ENCODE results near the gene KYAT1.

KYAT1 gene

GRCh38 chr9:128908372-128908771 lies 26.6 kb upstream of the KYAT1 start:
- no peak for DNase-seq (ENCODE audit: low read depth)

- no peak for DNase-seq (ENCODE audit: low read depth)
Measured at GRCh38 chr9:128906741-128907140, 25.0 kb upstream of the KYAT1 start.

DNA sequence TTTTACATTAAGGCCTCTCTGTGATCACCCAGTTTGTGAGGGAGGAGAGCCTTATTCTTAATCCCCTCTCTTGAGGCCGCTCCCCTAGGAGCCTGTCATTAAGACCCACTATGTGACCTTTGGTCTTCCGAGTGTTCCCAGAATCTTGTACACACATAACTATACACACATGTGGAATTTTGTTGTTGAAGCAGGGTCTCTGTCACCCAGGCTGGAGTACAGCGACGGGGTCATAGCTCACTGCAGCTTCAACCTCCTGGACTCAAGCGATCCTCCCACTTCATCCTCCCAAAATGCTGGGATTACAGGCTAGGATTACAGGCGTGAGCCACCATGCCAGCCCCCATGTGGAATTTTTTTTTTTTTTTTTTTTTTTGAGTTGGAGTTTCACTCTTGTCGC lies 24.2 kb upstream of the KYAT1 start:
- DNase-seq (ENCODE audit: low read depth), result no peak

DNA sequence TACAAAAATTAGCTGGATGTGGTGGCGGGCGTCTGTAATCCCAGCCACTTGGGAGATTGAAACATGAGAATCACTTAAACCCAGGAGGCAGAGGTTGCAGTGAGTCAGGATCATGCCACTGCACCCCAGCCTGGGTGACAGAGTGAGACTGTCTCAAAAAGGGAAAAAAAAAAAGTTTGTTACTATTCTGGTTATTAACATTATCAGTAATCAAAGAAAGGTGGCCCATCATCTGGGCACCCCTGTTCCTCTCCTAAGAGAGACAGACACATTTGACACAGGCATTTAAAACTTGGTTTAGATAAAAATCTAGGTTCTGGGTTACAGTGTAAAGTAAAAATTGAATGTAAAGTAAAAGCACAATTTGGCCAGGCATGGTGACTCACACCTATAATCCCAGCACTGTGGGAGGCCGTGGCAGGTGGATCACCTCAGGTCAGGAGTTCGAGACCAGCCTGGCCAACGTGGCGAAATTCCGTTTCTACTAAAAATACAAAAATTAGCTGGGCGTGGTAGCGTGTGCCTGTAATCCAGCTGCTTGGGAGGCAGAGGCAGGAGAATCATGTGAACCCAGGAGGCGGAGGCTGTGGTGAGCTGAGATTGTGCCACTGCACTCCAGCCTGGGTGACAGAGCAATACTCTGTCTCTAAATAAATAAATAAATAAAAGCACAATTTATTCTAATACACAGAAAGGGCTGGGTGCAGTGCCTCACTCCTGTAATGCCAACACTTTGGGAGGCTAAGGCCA lies 22.3 kb upstream of the KYAT1 start:
- no peak for DNase-seq (ENCODE audit: low read depth)

DNA sequence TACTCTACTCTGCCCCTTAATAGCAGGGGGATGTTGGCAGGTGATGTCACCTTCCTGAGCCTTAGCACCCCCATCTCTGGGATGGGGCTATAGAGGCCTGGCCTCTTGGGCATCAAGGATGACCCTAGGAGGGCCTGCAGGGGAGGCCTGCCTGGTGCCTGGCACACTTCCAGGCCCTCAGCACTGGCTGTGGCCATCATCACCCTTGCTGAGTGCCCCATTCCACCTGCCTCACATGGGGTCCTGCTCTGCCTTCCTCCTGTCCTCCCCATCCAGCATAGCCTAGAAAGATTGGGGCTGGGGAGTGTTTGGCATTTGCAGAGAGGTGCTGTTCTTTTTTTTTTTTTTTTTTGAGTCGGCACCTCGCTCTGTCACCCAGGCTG lies 21.3 kb upstream of the KYAT1 start:
- no peak for DNase-seq (ENCODE audit: low read depth)

GRCh38 chr9:128902351-128903078 lies 20.8 kb upstream of the KYAT1 start:
- DNase-seq (ENCODE audit: low read depth), result no peak

DNA sequence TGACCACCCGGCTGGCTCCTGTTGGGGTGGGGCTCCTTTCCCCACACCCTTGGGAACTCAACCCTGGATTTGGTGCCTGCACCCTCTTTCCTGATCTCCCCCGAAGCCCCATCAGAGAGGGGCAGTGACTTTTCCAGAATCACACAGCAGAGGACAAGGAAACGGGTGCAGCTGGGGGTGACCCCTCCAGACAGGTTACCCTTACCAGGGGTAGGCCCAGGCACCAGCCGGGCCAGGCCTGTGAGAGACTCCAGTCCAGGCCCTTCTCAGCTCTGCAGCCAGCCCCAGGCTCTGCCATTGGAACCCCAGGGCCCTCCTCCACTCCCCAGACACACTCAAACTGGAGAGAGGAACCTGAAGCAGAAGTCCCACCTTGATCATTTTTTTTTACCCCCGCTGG lies 20.1 kb upstream of the KYAT1 start:
- no peak for DNase-seq (ENCODE audit: low read depth)

- DNase-seq (ENCODE audit: low read depth), result no peak
Measured at GRCh38 chr9:128901379-128901778, 19.6 kb upstream of the KYAT1 start.

DNA sequence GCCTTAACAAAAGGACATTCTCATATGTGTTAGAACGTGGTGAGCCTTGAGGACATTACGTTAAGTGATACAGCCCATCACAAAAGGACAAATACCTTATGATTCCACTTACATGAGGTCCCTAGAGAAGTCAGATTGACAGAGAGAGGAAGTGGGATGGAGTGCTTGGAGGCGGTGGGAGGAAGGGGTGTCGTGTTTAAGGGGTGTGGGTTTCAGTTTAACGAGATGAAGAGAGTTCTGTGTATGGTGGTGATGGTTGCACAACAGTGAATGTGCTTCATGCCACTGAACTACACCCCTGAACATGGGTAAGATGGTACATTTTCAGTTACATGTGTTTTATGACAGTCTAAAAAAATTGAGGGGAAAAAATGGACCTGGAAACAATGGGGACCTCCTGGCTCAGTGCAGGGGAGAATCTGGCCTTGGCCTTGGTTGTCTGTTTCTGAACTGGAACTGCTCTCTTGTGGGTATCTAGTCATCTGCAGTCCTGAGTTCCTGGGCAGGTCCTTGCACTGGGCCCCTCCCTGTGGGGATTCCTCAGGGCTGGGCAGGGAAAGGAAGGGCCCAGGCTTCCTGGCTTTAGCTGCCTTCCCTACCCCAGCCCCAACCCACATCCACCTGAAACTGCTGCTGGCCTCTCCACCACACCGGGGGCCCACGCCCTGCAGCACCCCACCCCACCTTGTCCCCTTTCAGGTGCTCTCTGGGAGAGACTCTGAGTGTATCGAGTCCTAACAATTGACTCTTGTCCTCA lies 18.0 kb upstream of the KYAT1 start:
- no peak for DNase-seq (ENCODE audit: low read depth)

- no peak for DNase-seq (ENCODE audit: low read depth)
Measured at GRCh38 chr9:128898845-128899565, 17.3 kb upstream of the KYAT1 start.

DNA sequence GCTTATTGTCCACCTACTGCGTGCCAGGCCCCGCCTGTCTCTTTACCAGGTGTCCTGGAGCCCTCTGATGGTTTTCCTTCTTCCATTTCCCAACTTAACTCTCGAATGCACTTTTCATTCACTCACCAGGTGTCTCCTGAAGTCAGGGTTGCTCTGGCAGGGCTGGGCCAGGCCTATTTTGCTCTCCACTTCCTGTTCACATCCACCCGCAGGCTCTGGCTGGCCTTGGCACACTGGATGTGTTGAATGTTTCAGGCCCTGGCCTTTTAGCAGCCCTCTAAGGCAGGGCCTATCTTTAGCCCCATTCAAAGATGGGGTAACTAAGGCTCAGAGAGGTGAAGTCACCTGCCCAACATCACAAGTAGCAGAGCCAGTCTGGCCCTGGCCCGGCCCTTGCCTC lies 16.6 kb upstream of the KYAT1 start:
- no peak for DNase-seq (ENCODE audit: low read depth)

GRCh38 chr9:128895556-128895955 lies 13.8 kb upstream of the KYAT1 start:
- DNase-seq (ENCODE audit: low read depth), result no peak

DNA sequence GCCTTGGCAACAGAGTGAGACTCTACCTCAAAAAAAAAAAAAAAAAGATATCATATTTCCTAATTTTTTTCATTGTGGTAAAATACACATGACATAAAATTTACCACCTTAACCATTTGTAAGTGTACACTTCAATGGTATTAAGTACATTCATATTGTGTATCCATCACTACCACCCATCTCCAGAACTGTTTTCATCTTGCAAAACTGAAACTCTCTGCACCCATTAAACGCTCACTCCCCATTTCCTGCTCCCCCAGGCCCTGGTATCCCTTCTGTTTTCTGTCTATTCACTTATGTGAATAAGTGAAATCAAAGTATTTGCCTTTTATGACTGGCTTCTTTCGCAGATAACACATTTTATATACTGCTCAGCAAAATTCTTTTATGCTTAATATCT lies 13.0 kb upstream of the KYAT1 start:
- DNase-seq (ENCODE audit: low read depth), result no peak

DNA sequence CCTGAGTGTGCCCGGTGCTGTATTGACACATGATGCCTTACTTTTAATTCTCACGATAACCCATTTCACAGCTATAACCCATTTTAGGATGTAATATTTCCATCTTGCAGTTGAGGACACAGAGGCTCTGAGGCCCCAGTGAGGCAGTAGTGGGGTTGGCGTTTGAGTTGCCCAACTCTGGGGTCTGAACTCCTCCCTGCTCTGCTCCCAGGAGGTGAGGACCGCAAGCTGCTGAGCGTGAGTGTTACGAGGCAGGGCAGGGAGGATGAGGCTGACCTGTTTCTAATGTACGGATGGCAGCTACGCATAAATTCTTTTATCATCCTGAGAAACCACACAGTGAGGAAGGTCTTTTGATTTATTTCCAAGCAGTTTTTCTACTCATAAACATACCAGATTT lies 11.6 kb upstream of the KYAT1 start:
- no peak for DNase-seq (ENCODE audit: low read depth)

GRCh38 chr9:128892221-128892921 lies 10.6 kb upstream of the KYAT1 start:
- DNase-seq (ENCODE audit: low read depth), result peak; percentile 88

- no peak for DNase-seq (ENCODE audit: low read depth)
Measured at GRCh38 chr9:128891321-128892220, 9.8 kb upstream of the KYAT1 start.

GRCh38 chr9:128887914-128888350 lies 6.2 kb upstream of the KYAT1 start:
- DNase-seq (ENCODE audit: low read depth), result no peak

GRCh38 chr9:128887049-128887448 lies 5.3 kb upstream of the KYAT1 start:
- DNase-seq (ENCODE audit: low read depth), result no peak

- no peak for DNase-seq (ENCODE audit: low read depth)
Measured at GRCh38 chr9:128886211-128886891, 4.6 kb upstream of the KYAT1 start.

DNA sequence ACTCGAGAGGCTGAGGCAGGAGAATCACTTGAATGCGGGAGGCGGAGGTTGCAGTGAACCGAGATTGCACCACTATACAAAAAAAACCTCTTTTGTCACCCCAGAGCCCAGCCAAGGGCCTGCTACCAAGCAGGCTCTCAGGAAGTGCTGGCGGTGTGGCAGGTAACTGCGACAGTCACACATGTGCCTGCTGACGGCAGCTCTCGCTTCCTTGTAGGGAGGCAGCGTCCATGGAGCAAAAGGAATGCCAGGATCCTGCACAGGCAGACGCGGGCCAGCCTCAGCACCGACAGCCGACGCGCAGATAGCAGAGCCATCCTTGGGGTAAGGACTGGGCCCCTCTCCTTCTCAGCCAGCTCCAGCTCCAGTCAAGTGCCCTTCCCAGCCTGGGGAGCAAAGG lies 4.0 kb upstream of the KYAT1 start:
- DNase-seq (ENCODE audit: low read depth), result no peak
